Gastrocnemius medialis (tissue), 4 donors: ENCODE results near the gene CAPG.

ENCODE experiments used
- POLR2A ChIP-seq, 2 donors: fragments of 450-650 bp; IDR thresholded peaks; one replicate each; pipeline ENCODE4 v1.6.1; 2017; ENCODE audit warnings: antibody characterized with exemption in 2 of 2, mild to moderate bottlenecking in 2 of 2, moderate library complexity in 2 of 2
- TF ChIP-seq, protein P1 (sequence below), 5 experiments: fragments of 450-650 bp in 3 of 5; fragments of 200-600 bp in 2 of 5; sonication (generic) in 2 of 5; IDR thresholded peaks in 4 of 5; conservative IDR thresholded peaks in 1 of 5; 1 replicate in 4 of 5; 2 replicates in 1 of 5; pipeline ENCODE4 v1.5.1; 2016 to 2019; ENCODE audit warnings: antibody characterized with exemption in 5 of 5, mild to moderate bottlenecking in 3 of 5, moderate library complexity in 3 of 5

DNA sequence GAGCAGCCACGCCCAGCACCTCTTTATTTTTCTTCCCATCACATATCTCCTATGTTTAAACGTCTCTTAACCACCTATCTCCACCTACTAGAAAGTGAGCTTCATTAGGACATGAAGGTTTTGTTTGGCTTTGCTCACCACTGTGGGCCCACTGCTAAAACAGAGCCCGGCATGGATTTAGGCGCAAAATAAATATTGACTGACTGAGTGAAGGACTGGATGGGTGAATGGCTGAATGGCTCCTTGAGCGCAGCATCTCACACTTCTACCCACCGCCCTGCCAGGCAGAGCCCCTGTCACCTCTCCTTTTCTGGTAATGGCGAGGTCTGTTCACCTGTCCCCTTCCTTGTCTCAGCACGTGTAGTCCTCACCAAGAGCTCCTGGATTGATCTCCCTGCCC is 10.1 kb downstream of the CAPG start:
- TF ChIP-seq, protein P1, sequence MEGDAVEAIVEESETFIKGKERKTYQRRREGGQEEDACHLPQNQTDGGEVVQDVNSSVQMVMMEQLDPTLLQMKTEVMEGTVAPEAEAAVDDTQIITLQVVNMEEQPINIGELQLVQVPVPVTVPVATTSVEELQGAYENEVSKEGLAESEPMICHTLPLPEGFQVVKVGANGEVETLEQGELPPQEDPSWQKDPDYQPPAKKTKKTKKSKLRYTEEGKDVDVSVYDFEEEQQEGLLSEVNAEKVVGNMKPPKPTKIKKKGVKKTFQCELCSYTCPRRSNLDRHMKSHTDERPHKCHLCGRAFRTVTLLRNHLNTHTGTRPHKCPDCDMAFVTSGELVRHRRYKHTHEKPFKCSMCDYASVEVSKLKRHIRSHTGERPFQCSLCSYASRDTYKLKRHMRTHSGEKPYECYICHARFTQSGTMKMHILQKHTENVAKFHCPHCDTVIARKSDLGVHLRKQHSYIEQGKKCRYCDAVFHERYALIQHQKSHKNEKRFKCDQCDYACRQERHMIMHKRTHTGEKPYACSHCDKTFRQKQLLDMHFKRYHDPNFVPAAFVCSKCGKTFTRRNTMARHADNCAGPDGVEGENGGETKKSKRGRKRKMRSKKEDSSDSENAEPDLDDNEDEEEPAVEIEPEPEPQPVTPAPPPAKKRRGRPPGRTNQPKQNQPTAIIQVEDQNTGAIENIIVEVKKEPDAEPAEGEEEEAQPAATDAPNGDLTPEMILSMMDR (IDR thresholded peaks at IDR 0.05 in 4 of 5, conservative IDR thresholded peaks at IDR 0.05 in 1 of 5) = no peak
- no peak for TF ChIP-seq POLR2A (IDR thresholded peaks at IDR 0.05)
